Mucosa of rectum (tissue), 2 donors: ENCODE results near the gene FHOD3.

Source experiments
- H3K27ac ChIP-seq, 2 donors: one replicate each; pipeline ENCODE4 v1.7.0; 2013; ENCODE audit warnings: inconsistent platforms in 2 of 2, low read depth in 2 of 2, low read length in 2 of 2
- H3K27me3 ChIP-seq, 2 donors: one replicate each; pipeline ENCODE4 v1.7.0; 2013; ENCODE audit warnings: low read length in 2 of 2; ENCODE audit not compliant: control insufficient read depth in 2 of 2, insufficient read depth in 2 of 2
- H3K36me3 ChIP-seq, 2 donors: one replicate each; pipeline ENCODE4 v1.7.0; 2013; ENCODE audit warnings: low read length in 2 of 2; ENCODE audit not compliant: control insufficient read depth in 2 of 2, insufficient read depth in 2 of 2
- H3K4me1 ChIP-seq, 2 donors: one replicate each; pipeline ENCODE4 v1.7.0; 2013; ENCODE audit warnings: low read length in 2 of 2, mild to moderate bottlenecking in 1 of 2; ENCODE audit not compliant: control insufficient read depth in 2 of 2, insufficient read depth in 2 of 2
- H3K4me3 ChIP-seq, 2 donors: one replicate each; pipeline ENCODE4 v1.7.0; 2013; ENCODE audit warnings: low read length in 2 of 2
- H3K9ac ChIP-seq, 2 donors: one replicate each; pipeline ENCODE4 v1.7.0; 2013; ENCODE audit warnings: low read length in 2 of 2, low read depth in 1 of 2, mild to moderate bottlenecking in 1 of 2
- H3K9me3 ChIP-seq, 2 donors: one replicate each; pipeline ENCODE4 v1.7.0; 2013; ENCODE audit warnings: low read length in 2 of 2; ENCODE audit not compliant: control insufficient read depth in 2 of 2
- donor health status: healthy.
- donor health status: Normal muscosa, but diverticular disease.

Gene FHOD3

GRCh38 chr18:36358141-36358540 is 60.6 kb downstream of the FHOD3 start:
- no peaks in the 10 kb centered on the region for H3K4me1 ChIP-seq
- no peaks in the 10 kb centered on the region for H3K27me3 ChIP-seq
- no peak overlapping the region for H3K27ac ChIP-seq
- H3K4me3 ChIP-seq = no peak overlapping the region
- H3K9me3 ChIP-seq = no peaks in the 10 kb centered on the region
- H3K36me3 ChIP-seq = no peaks in the 10 kb centered on the region
- no peak overlapping the region for H3K9ac ChIP-seq

- Histone ChIP-seq H3K4me3 (no peak overlapping the region), H3K27me3 (peaks cover 0 to 2% of the 10 kb centered on the region in 2 donors), H3K27ac (no peak overlapping the region), H3K36me3 (no peaks in the 10 kb centered on the region), H3K9ac (no peak overlapping the region), H3K4me1 (no peaks in the 10 kb centered on the region), H3K9me3 (no peaks in the 10 kb centered on the region)
Observed at GRCh38 chr18:36360256-36360909, 62.9 kb downstream of the FHOD3 start.

DNA sequence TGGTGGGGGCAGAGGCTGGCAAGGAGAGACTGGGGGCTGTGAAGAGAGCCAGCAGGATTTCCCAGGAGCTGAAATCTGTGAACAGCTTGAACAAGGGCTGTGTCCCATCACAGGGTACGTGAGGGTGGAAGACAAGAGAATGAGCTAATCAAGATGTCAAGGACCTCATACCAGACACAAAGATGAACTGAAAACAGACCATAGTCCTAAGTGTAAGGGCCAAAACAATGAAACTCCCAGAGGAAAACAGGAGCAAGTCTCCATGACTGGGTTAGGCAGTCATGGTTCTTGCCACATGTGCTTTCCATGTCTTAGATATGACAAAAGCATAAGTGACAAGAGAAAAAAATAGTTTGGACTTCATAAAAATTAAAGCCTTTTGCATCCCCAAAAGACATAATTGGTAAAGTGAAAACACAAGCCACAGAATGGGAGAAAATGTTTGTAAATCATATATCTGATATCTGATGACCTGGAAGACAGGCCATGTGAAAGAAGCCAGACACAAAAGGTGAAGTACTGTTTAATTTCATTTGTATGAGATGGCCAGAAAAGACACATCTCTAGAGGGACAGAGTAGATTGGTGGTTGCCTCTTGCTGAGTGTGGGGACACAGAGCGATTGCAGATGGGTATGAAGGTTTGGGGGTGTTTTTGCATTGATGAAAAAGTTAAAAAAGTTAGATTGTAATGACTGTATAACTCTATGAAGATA is 67.6 kb downstream of the FHOD3 start:
- H3K36me3 ChIP-seq = no peaks in the 10 kb centered on the region
- H3K27ac ChIP-seq = no peak overlapping the region
- H3K4me1 ChIP-seq = no peaks in the 10 kb centered on the region
- H3K4me3 ChIP-seq = no peak overlapping the region
- no peaks in the 10 kb centered on the region for H3K9me3 ChIP-seq
- H3K9ac ChIP-seq = no peak overlapping the region
- H3K27me3 ChIP-seq = peaks cover 0 to 2% of the 10 kb centered on the region in 2 donors

GRCh38 chr18:36365836-36366775 is 68.6 kb downstream of the FHOD3 start:
- Histone ChIP-seq H3K27me3 (peaks cover 0 to 2% of the 10 kb centered on the region in 2 donors), H3K9me3 (no peaks in the 10 kb centered on the region), H3K36me3 (no peaks in the 10 kb centered on the region), H3K9ac (no peak overlapping the region), H3K27ac (no peak overlapping the region), H3K4me1 (no peaks in the 10 kb centered on the region), H3K4me3 (no peak overlapping the region)

- Histone ChIP-seq H3K9ac (no peak overlapping the region), H3K27ac (no peak overlapping the region), H3K4me3 (no peak overlapping the region), H3K4me1 (no peaks in the 10 kb centered on the region), H3K9me3 (no peaks in the 10 kb centered on the region), H3K27me3 (peaks cover 0 to 2% of the 10 kb centered on the region in 2 donors), H3K36me3 (no peaks in the 10 kb centered on the region)
Observed at GRCh38 chr18:36366994-36367839, 69.7 kb downstream of the FHOD3 start.

DNA sequence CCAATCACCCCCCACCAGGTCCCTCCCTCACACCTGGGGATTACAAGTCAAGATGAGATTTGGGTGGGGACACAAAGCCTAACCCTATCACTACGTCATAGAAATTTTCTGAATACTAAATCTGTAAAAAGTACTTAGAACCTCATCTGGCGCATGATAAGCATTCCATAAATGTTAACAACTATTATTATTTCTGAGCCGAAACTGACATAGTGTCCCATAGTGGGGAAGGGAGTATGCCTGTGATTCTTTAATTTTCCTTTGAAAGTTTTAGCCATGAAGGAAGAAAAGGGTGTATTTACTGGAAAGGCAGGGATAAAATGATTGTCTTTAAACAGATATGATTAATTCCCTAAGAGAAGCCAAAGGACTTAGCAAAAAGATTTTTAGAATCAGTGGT is 71.4 kb downstream of the FHOD3 start:
- H3K27ac ChIP-seq = no peak overlapping the region
- H3K27me3 ChIP-seq = no peaks in the 10 kb centered on the region
- H3K36me3 ChIP-seq = no peaks in the 10 kb centered on the region
- H3K9ac ChIP-seq = no peak overlapping the region
- no peaks in the 10 kb centered on the region for H3K9me3 ChIP-seq
- no peaks in the 10 kb centered on the region for H3K4me1 ChIP-seq
- no peak overlapping the region for H3K4me3 ChIP-seq

DNA sequence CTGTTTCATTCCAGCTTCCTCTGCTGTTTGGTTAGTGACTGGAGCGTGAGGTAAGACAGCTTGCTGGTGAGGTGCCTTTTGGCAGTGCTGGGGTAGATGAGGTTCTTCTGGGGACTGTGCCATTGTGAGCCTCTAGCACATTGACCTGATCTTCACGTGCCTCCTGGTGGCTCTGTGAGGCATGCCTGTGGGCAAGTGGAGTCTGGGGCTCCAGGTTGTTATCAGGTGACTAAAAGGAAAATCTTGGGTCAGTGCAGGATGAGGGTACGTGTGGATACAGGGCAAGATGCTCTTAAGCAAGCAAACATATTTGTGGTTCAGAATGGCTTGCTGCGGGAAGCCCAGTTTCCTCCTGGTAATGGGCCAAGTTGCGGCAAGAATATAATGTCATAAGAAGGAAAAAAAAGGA is 75.4 kb downstream of the FHOD3 start:
- Histone ChIP-seq H3K4me3 (no peak overlapping the region), H3K4me1 (no peaks in the 10 kb centered on the region), H3K36me3 (no peaks in the 10 kb centered on the region), H3K27ac (no peak overlapping the region), H3K9ac (no peak overlapping the region), H3K27me3 (no peaks in the 10 kb centered on the region), H3K9me3 (no peaks in the 10 kb centered on the region)

DNA sequence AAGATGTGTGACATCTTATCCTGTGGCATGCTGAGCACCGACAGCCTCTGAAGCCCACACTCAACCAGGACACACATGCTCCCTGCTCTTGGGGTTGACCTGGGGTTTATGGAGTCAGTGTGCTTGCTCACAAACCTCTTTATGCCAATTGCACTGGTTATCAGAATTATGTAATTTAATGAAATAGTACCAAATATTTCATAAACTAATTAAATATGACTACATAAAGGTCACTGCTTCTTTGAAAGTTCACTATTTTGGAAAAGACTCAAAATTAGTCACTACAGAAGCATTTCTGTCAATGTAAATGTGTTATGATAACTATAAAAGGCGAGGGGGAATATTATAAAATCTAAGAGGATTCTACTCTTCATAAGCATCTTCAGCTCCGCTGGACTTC is 76.7 kb downstream of the FHOD3 start:
- H3K36me3 ChIP-seq = no peaks in the 10 kb centered on the region
- H3K27ac ChIP-seq = no peak overlapping the region
- no peaks in the 10 kb centered on the region for H3K9me3 ChIP-seq
- no peaks in the 10 kb centered on the region for H3K4me1 ChIP-seq
- H3K4me3 ChIP-seq = no peak overlapping the region
- H3K9ac ChIP-seq = no peak overlapping the region
- no peaks in the 10 kb centered on the region for H3K27me3 ChIP-seq

DNA sequence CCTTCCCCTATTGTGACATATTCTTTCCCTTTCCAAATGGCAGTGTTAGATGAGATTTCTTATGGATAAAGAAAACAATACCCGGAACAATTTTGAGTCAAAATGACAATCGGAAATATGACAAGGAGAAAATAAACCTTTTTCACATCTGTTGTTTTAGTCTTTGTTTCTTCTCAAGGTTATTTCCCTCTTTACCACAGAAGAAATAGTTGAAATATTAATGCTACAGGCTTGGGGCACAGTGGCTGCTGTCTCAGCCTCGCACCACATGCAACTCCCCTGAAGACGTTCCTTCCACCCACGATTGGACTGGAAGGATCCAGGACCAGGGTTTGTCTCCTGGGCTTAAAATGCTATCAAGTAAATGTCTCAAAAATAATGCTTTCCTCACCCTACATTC is 77.6 kb downstream of the FHOD3 start:
- no peaks in the 10 kb centered on the region for H3K36me3 ChIP-seq
- no peaks in the 10 kb centered on the region for H3K9me3 ChIP-seq
- H3K27me3 ChIP-seq = no peaks in the 10 kb centered on the region
- no peak overlapping the region for H3K27ac ChIP-seq
- no peak overlapping the region for H3K4me3 ChIP-seq
- no peaks in the 10 kb centered on the region for H3K4me1 ChIP-seq
- H3K9ac ChIP-seq = no peak overlapping the region
